GM18909 (cell line): Measurements from ENCODE around the gene SEC14L6.

Experiments used
- ATAC-seq: cut with Tn5 transposase; IDR thresholded peaks from one replicate; pipeline ENCODE4 v1.9.1; 2021; ENCODE audit warnings: mild to moderate bottlenecking; ENCODE audit not compliant: unreplicated experiment, poor library complexity

The SEC14L6 gene

DNA sequence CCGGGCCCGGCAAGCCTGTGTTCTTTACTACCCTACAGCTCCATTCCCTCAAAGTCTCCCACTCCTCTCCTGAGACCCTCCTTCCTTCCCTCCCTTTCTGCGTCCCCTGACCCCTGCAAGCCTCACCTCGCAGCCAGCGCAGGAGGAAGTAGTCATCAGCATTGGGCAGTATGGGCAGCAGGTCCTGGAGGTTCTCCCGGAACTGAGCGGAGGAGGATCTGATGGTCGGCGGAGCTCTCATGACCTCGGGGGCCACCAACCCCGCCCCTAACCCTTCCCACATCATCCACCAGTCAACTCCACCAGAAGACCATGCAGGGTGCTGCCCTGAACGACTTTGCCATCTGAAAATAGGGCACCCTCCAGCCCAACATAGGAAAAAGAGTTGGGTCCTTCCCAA is 43.0 kb downstream of the SEC14L6 start:
- ATAC-seq = no peak

DNA sequence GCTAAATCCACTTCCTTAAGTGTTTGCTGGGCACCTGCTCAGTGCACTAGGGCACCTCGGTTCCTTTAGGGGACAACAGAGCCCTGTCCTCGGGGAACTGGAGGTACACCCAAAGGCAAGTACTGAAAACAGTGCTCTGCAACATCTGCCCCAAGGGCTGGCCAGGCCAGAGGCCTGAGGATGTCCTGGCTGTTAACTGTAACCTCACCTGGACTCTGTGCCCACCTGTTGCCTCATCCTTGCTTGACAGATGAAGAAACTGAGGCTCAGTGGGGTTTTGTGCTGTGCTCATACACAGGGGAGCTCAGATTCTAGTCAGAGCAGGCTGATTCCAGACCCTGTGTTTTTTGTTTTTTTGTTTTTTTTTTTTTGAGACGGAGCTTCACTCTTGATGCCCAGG is 43.6 kb downstream of the SEC14L6 start:
- ATAC-seq = no peak

DNA sequence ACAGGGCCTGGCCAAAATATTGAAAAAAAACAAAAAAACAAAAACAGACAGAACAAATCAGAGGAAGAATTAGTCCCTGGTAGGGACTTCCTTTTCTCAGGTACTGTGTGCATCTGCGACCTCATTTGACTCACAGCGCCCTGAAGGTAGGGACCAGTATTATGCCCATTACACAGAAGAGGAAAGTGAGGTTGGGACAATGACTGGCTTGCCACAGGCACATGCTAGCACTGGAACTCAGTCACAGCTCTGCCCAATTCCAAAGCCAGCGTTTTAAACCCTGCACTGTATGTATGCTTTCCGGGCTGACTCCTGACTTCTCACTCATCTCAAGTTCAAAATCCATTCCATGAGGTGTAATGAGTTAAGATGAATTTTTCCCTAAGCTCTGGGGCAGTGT is 44.4 kb downstream of the SEC14L6 start:
- ATAC-seq = no peak

DNA sequence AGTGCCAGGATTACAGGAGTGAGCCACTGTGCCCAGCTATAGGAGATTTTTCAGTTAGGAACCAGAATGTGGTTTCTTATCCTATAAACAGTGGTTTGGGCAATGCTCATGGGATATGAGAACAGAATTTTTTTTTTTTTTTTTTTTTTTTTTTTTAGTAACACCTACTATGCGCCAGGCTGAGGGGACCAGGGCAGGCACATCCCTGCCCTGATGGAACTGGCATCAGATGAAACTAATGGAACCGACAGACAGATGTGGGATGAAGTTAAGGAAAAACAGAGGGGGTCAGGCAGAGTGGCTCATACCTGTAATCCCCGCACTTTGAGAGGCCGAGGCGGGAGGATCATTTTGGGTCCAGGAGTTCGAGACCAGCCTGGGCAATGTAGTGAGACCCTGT is 45.9 kb downstream of the SEC14L6 start:
- no peak for ATAC-seq

DNA sequence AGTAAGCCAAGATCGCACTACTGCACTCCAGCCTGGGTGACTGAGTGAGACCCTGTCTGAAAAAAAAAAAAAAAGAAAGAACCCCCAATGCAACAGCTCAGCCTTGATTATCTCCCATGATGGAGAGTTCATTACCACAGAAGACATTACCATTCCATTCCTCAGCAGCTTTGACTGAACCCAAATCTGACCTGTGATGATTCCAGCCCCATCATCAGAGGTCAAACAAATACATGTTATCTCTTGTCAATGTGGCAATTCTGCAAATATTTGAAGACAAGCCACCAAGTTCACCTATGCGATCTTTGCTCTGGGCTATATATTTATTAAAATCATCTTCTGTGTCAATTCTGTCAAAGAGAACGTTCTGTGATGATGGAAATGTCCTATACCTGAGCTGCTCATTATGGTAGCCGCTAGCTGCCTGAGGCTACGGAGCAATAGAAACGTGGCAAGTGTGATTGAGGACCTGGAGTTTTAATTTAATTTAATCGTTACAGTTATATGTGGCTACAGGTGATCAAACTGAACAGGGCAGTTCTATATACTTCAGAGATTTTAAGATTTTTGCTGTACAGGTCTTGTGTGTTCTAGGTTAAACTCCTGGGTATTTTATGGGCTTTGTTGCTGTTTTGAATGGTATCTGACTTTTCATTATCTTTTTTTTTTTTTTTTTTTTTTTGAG is 48.9 kb downstream of the SEC14L6 start:
- no peak for ATAC-seq

DNA sequence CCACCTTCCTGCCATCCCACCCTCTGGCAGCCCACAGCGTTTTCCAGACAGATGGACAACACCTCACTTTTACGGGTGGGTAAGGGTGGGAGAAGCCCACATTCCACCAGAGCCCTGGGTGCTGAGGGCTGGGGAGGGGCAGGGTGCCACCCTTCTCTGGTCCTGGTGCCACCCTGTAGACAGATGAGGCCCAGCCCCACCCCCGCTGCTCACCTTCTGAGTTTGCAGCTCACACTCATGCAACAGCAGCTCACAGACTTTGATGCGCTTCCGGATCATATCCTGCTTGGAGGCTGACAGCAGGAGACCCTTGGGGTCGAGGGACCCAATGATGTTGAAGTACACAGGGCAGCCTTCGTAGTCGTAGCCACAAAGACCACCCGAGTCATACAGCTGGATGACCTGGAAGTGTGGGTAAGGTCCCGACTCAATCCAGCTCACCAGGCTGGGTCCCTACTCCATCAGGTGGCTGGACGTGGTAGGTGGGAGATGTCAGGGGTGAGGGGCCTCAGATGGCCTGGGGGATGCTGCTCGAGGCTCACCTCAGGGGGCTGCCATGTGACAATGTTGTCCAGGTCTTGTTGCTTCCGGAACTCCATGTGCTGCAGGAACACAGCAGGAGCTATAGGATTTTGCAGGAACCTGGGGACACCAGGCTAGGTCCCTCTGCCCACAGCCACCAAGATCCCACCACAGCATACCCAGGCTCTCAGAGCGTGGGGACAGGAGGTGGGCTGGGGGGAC is 51.3 kb downstream of the SEC14L6 start:
- no peak for ATAC-seq

DNA sequence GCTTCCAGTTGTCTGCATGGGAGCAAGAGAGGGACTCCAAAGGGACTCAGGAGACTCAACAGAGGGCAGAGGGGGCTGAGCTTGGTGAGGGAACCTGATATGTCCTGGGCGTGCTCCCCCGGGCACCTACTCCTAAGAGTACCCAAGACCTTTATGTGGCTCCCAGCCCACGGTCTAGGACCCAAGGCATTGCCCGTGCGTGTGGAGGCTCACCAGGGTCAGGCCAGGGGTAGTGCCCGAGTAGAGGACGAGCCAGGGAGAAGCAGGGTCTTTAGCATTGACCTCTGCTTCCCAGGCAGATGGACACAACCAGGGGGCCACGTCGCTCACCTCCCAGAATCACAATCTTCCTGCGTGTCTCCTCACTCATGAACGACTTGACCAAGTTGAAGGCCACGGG is 54.4 kb downstream of the SEC14L6 start:
- ATAC-seq = no peak

DNA sequence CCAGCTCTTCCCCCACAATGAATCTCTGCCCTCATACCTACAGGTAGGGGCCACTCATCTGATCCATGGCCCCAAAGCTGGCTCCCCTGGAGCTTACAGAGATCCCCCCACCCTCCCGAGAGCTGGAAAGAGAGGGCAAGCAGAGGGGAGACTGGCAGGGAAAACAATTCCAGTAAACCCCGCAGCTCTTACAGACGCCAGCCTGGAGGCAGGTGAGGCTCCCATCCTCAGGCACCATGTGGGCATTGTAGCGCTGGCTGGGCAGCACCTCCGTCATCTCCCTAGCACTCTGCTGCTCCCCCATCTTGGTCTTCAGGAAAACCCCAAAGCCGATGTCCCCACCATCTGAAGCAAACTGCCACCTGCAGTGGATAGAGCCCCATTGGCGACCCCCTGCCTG is 55.2 kb downstream of the SEC14L6 start:
- no peak for ATAC-seq

DNA sequence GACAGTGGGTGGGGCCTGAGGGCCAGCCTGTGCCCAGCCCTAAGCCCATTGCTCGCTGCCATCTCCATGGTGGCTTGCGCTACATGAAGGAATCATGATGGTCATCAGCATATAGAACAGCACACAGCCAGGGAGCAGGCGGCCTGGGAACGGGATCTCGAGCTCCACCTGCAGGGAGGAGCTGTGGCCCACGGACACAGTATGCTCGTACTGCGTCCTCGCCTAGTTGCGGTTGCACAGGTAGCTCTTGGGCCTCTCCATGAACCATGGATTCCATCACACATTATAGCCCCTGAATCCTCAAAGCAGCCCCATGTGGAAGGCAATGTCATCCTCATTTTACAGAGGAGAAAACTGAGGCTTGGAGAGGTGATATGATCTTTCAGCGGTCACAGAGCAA is 56.1 kb downstream of the SEC14L6 start:
- ATAC-seq = no peak

DNA sequence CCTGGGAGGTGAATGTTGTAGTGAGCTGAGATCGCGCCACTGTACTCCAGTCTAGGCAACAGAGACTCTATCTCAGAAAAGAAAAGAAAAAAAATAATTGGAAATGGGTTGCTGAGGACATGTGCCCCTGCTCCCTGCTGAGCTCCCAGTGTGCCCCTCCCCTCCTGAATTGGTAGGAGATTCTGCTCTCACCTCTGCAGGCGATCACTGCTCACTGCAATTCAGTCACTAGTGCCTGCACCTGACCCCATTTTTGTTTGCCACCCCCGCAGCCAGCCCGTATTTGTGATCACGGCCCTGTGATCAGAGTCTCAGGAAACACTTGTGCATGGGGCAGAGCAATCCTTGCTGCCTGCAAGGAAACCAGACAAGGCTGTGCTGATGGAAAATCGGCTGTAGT is 58.4 kb downstream of the SEC14L6 start:
- no peak for ATAC-seq

DNA sequence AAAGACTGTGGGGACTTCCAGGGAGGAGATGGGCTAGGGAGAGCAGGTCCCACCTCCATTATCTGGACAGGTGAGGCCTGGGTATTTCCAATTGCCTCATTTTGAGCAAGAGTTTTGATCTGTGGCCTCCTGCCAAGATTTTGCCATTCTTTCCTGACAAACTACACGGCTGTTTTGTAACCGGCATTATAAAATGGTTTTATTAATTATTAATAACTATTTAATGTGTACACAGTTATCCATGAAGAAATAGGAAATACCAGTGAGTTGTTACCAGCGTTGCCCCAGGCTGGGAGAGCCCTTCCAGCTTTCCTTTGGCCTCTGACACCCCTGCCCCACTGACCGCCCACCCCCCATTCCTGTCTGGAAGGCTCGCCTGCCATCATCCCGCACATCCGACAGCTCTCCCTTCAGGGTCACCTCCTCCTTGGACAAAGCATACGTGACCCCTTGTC is 59.9 kb downstream of the SEC14L6 start:
- ATAC-seq = no peak

DNA sequence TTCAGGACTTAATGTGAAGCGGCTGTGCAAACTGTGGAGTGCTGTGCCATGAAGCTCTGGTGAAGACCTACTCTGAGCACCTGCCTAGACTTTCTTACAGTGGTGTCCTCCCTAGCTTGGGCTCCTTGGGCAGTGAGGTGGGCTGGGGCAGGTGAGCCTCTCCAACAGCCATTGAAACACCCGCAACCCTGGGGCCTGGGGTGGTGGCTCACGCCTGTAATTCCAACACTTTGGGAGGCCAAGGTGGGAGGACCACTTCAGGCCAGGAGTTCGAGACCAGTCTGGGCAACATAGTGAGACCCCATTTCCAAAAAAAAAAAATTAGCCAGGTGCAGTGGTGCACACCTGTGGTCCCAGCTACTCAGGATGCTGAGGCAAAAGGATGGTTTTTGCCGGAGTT is 60.4 kb downstream of the SEC14L6 start:
- ATAC-seq = no peak

DNA sequence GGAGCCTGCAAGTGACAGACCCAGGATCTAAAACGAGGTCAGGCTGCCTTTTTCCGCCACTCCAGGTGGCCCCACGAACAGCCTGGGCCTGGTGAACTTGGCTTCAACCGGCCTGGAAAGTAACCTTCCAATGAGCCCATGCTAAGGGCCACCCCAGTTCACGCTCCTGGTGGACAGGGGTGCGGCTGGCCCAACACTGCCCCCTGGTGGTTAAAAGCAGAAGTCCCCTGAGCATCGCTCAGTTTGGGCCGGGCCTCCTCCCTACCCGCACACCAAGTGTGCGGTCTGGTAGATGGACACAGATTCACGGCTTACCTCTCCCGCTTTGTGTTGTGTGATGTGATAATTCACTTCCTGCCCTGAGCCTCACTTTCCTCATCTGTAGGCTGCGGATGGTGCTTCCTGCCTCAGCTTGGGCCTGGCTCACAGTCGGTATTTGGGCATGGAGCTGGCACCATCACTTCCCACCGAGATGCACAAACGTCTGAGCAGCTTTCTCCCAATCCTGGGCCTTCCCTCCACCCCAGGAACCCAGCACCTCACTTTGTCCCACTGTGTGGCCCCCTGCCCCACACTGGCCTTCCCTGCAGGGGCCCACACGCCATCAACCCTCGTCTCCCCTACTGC is 61.1 kb downstream of the SEC14L6 start:
- no peak for ATAC-seq

DNA sequence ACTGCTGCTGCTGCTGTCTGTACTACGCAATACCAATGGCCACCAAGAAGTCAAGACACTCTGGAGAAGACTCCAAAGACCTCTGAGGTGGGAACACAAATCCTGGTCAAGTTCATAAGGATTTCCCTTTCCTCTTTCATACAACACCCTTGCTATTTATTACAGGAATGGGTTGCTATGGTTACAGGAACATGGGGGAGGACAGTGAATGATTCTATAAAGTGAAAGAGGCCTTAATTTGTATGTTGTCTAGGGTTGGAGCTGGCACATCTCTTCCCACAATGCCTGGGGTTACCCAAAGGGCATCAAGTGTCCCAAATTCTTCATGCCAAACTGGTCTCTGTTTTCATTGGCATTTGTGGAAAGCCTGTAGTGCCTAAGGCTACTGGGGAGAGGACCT is 63.4 kb downstream of the SEC14L6 start:
- no peak for ATAC-seq

DNA sequence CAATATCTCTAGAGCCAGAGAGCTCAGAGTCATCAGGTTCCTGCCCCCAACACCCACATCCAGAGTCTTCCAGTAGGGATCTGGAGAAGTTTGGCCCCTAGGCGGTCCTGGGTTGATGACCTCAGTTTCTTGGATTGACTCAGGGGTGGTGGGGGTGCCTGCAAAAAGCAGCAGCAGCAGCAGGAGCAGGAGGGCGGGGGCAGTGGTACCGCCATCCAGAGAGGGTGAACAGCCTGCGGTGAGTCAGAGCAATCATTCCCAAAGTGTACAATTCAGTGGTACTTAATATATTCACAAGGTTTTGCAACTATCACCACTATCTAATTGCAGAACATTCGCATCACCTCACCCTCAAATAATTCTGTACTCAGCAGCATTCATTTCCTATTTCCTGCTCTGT is 64.8 kb downstream of the SEC14L6 start:
- no peak for ATAC-seq

DNA sequence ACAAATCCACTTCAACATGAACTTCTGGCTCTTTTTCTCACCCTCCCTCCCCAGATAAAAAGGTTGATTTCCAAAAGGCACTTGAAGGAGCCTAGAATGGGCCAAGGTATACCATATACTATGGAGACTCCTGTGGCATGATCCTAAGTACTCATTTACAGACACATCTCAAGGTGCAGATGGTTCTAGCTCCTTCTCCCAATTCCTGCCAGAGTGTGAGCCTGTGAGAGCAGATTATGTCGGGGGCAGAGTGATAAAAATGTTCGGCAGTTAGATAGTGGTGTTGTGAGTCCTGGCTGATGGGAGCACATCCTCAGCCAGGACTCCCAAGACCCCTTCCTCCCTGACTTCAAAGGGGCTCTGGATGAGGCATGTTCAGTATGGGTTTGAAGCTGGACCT is 66.6 kb downstream of the SEC14L6 start:
- no peak for ATAC-seq

DNA sequence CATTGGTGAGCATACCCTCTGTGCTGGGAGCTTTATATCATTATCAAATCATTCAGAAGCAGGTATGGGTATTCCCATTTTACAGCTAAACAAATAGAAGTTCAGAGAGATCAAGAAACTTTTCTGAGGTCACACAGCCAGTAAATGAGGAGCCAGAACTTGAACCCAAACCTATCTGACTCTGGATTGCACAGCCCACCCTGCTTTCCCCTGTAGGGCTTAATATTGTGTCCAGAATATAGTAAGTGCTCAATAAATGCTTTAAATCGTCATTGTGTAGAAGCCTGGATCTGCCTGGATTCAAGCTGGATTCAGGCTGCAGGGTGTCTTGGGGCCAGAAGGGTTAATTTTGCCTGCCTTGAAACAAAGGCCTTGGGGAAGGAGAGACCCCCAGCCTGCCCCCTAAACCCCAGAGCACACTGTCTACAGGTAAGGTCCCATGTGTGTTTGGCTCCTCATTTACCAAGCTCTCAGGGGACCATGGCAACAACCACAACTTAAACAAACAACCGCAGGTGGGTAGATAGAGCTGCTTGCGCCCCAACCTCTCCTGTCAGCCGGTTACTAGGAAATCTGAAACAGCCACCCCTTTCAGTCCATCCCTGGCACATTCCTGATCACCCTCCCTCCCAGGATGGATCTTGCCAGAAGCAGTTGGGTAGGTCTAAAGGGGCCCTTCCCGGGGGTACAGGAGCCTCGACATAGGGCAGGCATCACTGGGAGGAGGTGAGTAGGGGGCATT is 71.7 kb downstream of the SEC14L6 start:
- no peak for ATAC-seq

DNA sequence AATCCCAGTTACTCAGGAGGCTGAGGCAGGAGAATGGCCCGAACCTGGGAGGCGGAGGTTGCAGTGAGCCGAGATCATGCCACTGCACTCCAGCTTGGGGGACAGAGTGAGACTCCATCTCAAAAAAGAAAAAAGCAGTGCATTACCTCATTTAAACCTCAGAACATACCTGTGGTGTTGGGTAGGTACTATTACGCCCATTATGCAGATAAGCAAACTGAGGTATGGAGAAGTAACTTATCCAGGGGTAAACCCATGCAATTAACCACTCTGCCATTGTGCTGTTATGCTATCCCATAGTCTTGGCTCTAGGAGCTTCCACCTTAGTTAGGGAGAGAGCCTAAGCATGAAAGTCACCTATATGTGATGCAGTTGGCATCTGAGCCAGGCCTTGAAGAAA is 72.4 kb downstream of the SEC14L6 start:
- ATAC-seq = no peak

DNA sequence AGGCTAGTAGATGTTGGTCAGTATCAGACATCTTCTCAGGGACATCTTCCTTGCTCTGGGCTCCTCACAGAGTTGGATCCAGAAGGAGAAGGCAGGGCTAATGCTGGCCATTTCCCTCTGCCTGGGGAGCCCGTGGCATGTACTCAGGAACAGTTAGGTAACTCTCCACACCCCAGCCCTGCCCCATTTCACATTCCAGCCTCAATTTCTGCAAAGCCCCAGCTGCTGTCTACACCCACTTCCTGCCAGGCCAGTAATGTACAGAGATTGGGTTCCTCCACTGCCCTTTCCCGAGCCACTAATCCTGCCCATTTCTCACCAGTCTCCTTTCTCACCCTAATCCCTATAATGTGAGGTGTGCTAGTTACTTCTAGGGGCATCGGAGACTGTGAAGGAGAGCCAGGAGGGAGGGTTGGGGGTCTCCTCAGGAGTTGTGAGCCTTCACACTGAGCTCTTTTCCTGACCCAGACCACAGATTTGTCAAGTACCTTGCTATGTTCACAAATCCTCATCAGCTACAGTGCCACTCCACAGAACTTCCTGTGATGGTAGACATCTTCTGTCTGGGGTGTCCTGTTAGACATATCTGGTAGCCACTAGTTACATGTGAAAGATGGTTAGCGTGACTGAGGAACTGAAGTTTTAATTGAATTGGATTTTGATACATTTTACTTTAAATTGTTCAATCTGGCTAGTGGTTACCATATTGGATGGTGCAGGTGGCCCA is 73.4 kb downstream of the SEC14L6 start:
- no peak for ATAC-seq
